Fibroblast of upper back skin (primary cell): ENCODE results near the gene NUDT14.
A peak's percentile ranks its signal among the peaks of the same experiment; 100 is the strongest.

Experiments used
- DNase-seq: peaks from one replicate; pipeline ENCODE4 v3.0.0-alpha.2; 2013

Gene NUDT14

GRCh38 chr14:105211758-105212089 is 30.6 kb upstream of the NUDT14 start:
- DNase-seq: no peak

- DNase-seq: no peak
Measured at GRCh38 chr14:105211086-105211757, 30.1 kb upstream of the NUDT14 start.

GRCh38 chr14:105210266-105211025 is 29.3 kb upstream of the NUDT14 start:
- no peak for DNase-seq

- no peak for DNase-seq
Measured at GRCh38 chr14:105209646-105210045, 28.5 kb upstream of the NUDT14 start.

DNA sequence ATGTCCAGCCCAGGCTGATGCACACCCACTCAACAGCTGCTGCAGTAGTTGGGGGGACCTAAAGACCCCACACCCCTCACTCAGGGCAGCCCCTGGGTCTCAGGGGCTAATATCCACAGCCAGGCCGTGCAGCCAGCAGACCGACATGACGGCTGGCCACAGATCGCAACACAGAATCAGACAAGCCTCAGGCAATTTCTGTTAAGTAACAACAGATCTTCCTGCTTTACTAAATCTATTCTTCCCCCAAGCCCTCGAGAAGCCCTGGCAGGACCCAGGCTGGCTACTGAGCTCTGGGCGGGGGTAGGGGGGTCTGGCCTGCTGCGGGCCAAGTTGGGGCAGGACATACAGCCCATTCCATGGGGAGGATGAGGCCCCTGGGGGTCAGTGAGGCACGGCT is 28.0 kb upstream of the NUDT14 start:
- no peak for DNase-seq

GRCh38 chr14:105208738-105209075 is 27.6 kb upstream of the NUDT14 start:
- DNase-seq: no peak

GRCh38 chr14:105207996-105208737 is 27.1 kb upstream of the NUDT14 start:
- no peak for DNase-seq

DNA sequence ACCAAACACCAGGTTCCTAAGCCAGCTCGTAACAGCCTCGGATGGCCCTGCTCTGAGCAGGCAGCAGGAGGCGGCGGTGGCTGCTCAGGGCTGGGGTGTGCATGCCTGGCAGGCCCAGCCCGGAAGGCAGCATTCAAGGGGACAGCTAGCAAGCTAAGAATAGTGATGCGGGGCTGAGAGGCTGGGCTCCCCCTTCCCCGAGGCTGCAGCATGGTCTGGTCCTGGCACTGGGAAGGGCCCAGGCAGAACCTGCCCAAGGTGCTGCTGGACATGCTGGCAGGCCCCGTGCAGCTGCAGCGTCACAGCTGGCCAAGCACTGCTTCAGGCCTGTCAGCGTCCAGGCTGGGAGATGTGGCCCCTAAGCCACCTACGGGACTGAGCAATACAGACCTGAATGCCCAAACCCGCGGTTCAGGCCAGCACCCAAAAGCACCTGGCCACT is 26.4 kb upstream of the NUDT14 start:
- no peak for DNase-seq

GRCh38 chr14:105206873-105207272 is 25.8 kb upstream of the NUDT14 start:
- DNase-seq: no peak

DNA sequence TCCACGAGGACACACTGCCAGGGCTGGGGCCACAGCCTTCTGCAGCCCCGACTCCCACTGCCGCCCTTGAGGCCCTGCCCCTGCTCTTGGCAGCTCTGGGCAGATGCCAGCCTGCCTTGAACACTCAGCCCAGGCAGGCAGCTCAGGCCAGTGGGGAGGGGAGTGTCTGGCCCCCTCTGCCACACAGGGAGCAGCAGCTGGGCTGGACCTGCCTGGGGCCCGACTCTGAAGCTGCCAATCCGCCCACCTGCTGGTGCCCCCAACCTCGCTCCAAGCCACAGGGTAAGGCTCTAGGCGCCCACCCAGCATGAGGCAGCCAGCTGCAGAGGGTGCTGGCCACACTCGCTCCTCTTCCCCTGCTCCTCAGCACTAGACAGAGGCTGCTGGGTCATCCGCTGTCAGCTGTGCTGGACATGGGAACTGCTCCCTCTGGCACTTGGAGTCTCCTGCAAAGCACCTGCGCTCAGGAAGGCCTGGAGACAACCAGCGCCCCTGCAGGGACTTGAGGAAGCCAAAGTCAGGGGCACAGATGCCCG is 24.6 kb upstream of the NUDT14 start:
- no peak for DNase-seq

- no peak for DNase-seq
Measured at GRCh38 chr14:105204931-105205672, 24.0 kb upstream of the NUDT14 start.

- DNase-seq: no peak
Measured at GRCh38 chr14:105204206-105204930, 23.3 kb upstream of the NUDT14 start.

DNA sequence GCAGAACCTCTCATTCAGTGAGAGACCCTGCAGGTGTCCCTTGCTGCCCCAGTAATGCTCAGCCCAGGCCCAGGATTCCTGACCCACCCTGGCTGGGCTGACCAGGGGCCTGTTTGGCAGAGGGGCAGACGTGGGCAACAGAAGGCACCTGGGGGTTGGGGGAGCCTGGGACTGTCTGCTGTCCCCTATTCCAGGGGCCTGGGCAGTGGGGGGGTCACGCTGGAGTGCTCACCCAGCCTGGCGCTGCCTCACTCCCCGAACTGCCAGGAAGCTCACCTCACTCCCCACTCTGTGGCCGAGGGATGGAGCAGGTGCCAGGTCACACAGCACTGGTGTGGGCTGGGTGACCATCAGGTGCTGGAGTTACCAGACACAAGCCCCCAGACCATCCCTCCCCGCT is 22.6 kb upstream of the NUDT14 start:
- no peak for DNase-seq

DNA sequence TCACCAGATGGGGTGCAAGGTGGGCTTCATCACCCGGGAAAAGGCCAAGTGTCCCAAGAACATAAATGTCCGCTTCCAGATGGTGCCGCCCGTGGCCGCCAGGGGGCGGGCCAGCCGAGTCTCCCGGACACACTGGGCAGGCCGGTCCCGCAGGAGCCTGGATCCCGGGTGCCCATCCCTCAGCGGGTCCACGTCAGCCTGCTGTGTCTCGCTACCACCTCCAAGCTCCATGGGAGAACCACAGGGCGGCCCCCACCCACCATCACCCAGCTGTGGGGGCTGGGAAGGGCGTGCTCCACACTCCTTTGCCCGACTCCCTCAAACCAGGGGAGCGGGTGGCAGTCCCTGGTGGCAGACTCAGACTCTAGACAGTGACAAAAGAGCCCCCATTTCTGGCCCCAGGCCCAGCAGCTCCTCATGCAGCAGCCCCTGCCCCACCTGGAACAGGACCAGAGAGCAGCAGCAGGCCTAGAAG is 22.0 kb upstream of the NUDT14 start:
- peak; percentile 59 for DNase-seq

GRCh38 chr14:105201925-105202513 is 20.9 kb upstream of the NUDT14 start:
- DNase-seq: no peak

- no peak for DNase-seq
Measured at GRCh38 chr14:105201156-105201924, 20.2 kb upstream of the NUDT14 start.

- DNase-seq: no peak
Measured at GRCh38 chr14:105200641-105201040, 19.5 kb upstream of the NUDT14 start.

- DNase-seq: no peak
Measured at GRCh38 chr14:105200074-105200473, 19.0 kb upstream of the NUDT14 start.

DNA sequence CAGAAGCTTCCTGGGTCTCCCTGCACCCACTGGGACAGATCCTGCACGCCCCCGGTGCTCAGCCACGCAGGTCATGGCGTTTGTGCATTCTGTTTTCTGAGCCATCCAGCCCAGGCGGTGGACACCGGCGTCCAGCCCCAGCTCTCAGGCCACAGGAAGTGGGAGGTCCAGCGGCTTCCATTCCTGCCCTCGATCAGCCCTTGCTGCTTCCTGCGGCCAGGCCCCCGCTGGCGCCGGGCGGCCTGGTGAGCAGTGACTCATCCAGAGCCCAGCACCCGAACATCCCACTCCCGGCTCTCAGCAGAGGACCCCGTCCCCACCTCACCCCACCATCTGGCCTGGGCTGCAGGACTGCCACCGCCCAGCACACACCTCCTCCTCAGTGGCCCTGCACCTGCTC is 18.0 kb upstream of the NUDT14 start:
- DNase-seq: no peak

GRCh38 chr14:105198588-105198987 is 17.5 kb upstream of the NUDT14 start:
- no peak for DNase-seq

GRCh38 chr14:105197211-105197641 is 16.1 kb upstream of the NUDT14 start:
- no peak for DNase-seq
